BE2C (cell line): Measurements from ENCODE around the gene CCT3.

ENCODE experiments used
- DNase-seq: peaks from one replicate; pipeline ENCODE4 v3.0.0-alpha.2; 2020
- H3K27me3 ChIP-seq: fragments of 250-450 bp; sonication (Bioruptor Pico); 2 replicates; pipeline ENCODE4 v1.5.1; 2020; ENCODE audit warnings: mild to moderate bottlenecking
- H3K36me3 ChIP-seq: fragments of 250-450 bp; sonication (Bioruptor Pico); 2 replicates; pipeline ENCODE4 v1.5.1; 2020; ENCODE audit warnings: mild to moderate bottlenecking
- H3K4me1 ChIP-seq: fragments of 250-450 bp; sonication (Bioruptor Pico); 2 replicates; pipeline ENCODE4 v1.5.1; 2020
- H3K4me3 ChIP-seq: 2 replicates; pipeline ENCODE4 v1.5.1; 2011; ENCODE audit warnings: low read depth, low read length
- H3K9me3 ChIP-seq: fragments of 250-450 bp; sonication (Bioruptor Pico); 2 replicates; pipeline ENCODE4 v1.5.1; 2020
- CTCF ChIP-seq: IDR thresholded peaks from 2 replicates; pipeline ENCODE4 v1.5.1; 2012; ENCODE audit warnings: mild to moderate bottlenecking, low read depth, low read length

CCT3 gene

GRCh38 chr1:156384658-156385057, 46.6 kb upstream of the CCT3 start:
- DNase-seq: no peak
- Histone ChIP-seq H3K36me3 (no peaks in the 10 kb centered on the region), H3K27me3 (no peaks in the 10 kb centered on the region), H3K4me1 (peaks cover 4% of the 10 kb centered on the region), H3K4me3 (no peak overlapping the region), H3K9me3 (no peaks in the 10 kb centered on the region)
- no peak for TF ChIP-seq CTCF

GRCh38 chr1:156384007-156384406, 45.9 kb upstream of the CCT3 start:
- H3K4me1 ChIP-seq: peaks cover 8% of the 10 kb centered on the region
- no peak overlapping the region for H3K4me3 ChIP-seq
- DNase-seq: no peak
- no peaks in the 10 kb centered on the region for H3K27me3 ChIP-seq
- H3K36me3 ChIP-seq: no peaks in the 10 kb centered on the region
- no peaks in the 10 kb centered on the region for H3K9me3 ChIP-seq
- no peak for TF ChIP-seq CTCF

GRCh38 chr1:156383023-156383422, 44.9 kb upstream of the CCT3 start:
- Histone ChIP-seq H3K9me3 (no peaks in the 10 kb centered on the region), H3K4me3 (no peak overlapping the region), H3K36me3 (no peaks in the 10 kb centered on the region), H3K4me1 (peaks cover 8% of the 10 kb centered on the region), H3K27me3 (no peaks in the 10 kb centered on the region)
- peak; percentile 94 for TF ChIP-seq CTCF
- DNase-seq: peak; percentile 89

- no peak for DNase-seq
- H3K9me3 ChIP-seq: no peaks in the 10 kb centered on the region
- no peak overlapping the region for H3K4me3 ChIP-seq
- peaks cover 8% of the 10 kb centered on the region for H3K4me1 ChIP-seq
- no peaks in the 10 kb centered on the region for H3K27me3 ChIP-seq
- H3K36me3 ChIP-seq: no peaks in the 10 kb centered on the region
- no peak for TF ChIP-seq CTCF
Observed at GRCh38 chr1:156382561-156382960, 44.5 kb upstream of the CCT3 start.

GRCh38 chr1:156379420-156380165, 41.5 kb upstream of the CCT3 start:
- no peak for TF ChIP-seq CTCF
- no peaks in the 10 kb centered on the region for H3K9me3 ChIP-seq
- H3K36me3 ChIP-seq: no peaks in the 10 kb centered on the region
- H3K27me3 ChIP-seq: no peaks in the 10 kb centered on the region
- no peak for DNase-seq
- H3K4me3 ChIP-seq: no peak overlapping the region
- 0 out of 2 replicates have a peak, but pooled peaks cover 4% of the 10 kb centered on the region for H3K4me1 ChIP-seq

- TF ChIP-seq CTCF: no peak
- H3K4me3 ChIP-seq: no peak overlapping the region
- 0 out of 2 replicates have a peak, but pooled peaks cover 4% of the 10 kb centered on the region for H3K4me1 ChIP-seq
- H3K36me3 ChIP-seq: no peaks in the 10 kb centered on the region
- H3K9me3 ChIP-seq: no peaks in the 10 kb centered on the region
- no peak for DNase-seq
- no peaks in the 10 kb centered on the region for H3K27me3 ChIP-seq
Observed at GRCh38 chr1:156378557-156378956, 40.5 kb upstream of the CCT3 start.
